IPS-20b (cell line): ENCODE results near the gene RGS14.

Experiments used
- H3K27ac ChIP-seq: one replicate; pipeline ENCODE4 v1.5.1; 2013; ENCODE audit warnings: low read length
- H3K27me3 ChIP-seq: 2 replicates; pipeline ENCODE4 v1.6.1; 2013; ENCODE audit warnings: mild to moderate bottlenecking, low read length, inconsistent platforms; ENCODE audit not compliant: insufficient read depth
- H3K36me3 ChIP-seq: 2 replicates; pipeline ENCODE4 v1.6.1; 2013; ENCODE audit warnings: low read depth, mild to moderate bottlenecking, inconsistent platforms, low read length, moderate library complexity; ENCODE audit not compliant: insufficient read depth
- H3K4me1 ChIP-seq: 2 replicates; pipeline ENCODE4 v1.6.1; 2013; ENCODE audit warnings: mild to moderate bottlenecking, control low read depth, inconsistent platforms, low read length, moderate library complexity; ENCODE audit not compliant: insufficient read depth
- H3K4me3 ChIP-seq: 2 replicates; pipeline ENCODE4 v1.5.1; 2013; ENCODE audit warnings: mild to moderate bottlenecking, low read length, inconsistent platforms
- H3K9ac ChIP-seq: 2 replicates; pipeline ENCODE4 v1.6.1; 2013; ENCODE audit warnings: low read depth, mild to moderate bottlenecking, inconsistent platforms, low read length, moderate library complexity
- H3K9me3 ChIP-seq: 2 replicates; pipeline ENCODE4 v1.6.1; 2013; ENCODE audit warnings: mild to moderate bottlenecking, low read depth, low read length, inconsistent platforms; ENCODE audit not compliant: insufficient read depth

RGS14 gene

GRCh38 chr5:177314376-177315342 lies 43.1 kb upstream of the RGS14 start:
- Histone ChIP-seq H3K9ac (no peak overlapping the region), H3K4me3 (no peak overlapping the region), H3K27me3 (no peaks in the 10 kb centered on the region; the same call in 1 of the 2 replicates), H3K9me3 (no peaks in the 10 kb centered on the region), H3K36me3 (no peaks in the 10 kb centered on the region), H3K27ac (no peak overlapping the region), H3K4me1 (peaks cover 9% of the 10 kb centered on the region; the same call in 1 of the 2 replicates)

DNA sequence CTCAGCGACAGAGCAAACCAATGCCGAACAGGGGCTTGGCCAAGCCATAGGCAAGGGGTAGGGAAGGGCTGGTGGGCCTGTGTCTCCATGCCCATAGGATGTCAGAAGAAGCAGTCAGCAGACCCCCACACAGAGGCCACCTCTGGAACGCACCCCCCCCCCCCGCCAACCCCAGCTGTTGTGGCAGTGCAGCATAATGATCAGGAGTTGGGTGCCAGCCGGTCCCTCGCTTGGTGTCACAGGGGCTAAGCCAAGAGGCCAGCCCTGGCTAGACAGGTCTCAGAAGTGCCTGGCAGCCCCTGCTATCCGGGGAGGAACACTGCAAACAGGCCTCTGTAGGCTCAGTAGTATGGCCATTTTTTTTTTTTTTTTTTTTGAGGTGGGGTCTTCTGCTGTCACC lies 42.3 kb upstream of the RGS14 start:
- no peaks in the 10 kb centered on the region; the same call in 1 of the 2 replicates for H3K27me3 ChIP-seq
- H3K9me3 ChIP-seq, result no peaks in the 10 kb centered on the region
- H3K4me1 ChIP-seq, result peaks cover 5% of the 10 kb centered on the region; the same call in 1 of the 2 replicates
- H3K9ac ChIP-seq, result no peak overlapping the region
- H3K36me3 ChIP-seq, result no peaks in the 10 kb centered on the region
- no peak overlapping the region for H3K27ac ChIP-seq
- no peak overlapping the region for H3K4me3 ChIP-seq

DNA sequence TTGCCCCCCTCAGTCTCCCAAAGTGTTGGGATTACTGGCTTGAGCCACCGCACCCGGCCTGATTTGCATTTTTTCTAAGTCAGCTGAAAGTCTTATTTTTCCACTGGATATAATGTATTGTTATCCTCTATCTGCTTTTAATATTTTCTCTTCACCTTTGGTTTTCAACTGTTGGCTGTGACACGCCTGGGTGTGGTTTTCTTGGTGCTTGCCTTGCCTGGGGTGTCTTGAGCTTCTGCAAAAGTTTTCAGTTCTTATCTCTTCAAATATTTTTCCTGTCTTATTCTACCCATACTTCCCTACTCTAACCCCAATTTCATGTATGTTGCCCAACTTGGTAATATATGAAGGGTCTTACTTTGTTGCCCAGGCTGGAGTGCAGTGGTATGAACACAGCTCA lies 41.7 kb upstream of the RGS14 start:
- Histone ChIP-seq H3K27ac (no peak overlapping the region), H3K4me1 (peaks cover under 1% of the 10 kb centered on the region; the same call in 1 of the 2 replicates), H3K4me3 (no peak overlapping the region)

GRCh38 chr5:177317959-177318377 lies 39.8 kb upstream of the RGS14 start:
- no peak overlapping the region for H3K4me3 ChIP-seq
- H3K4me1 ChIP-seq, result no peaks in the 10 kb centered on the region; the same call in 1 of the 2 replicates
- H3K27ac ChIP-seq, result no peak overlapping the region
- no peaks in the 10 kb centered on the region for H3K36me3 ChIP-seq
- no peak overlapping the region for H3K9ac ChIP-seq
- H3K27me3 ChIP-seq, result no peaks in the 10 kb centered on the region
- no peaks in the 10 kb centered on the region for H3K9me3 ChIP-seq

More for the DNA sequence above, 41.7 kb upstream of the RGS14 start:
- Histone ChIP-seq H3K9me3 (no peaks in the 10 kb centered on the region), H3K9ac (no peak overlapping the region), H3K27me3 (no peaks in the 10 kb centered on the region), H3K36me3 (no peaks in the 10 kb centered on the region)

DNA sequence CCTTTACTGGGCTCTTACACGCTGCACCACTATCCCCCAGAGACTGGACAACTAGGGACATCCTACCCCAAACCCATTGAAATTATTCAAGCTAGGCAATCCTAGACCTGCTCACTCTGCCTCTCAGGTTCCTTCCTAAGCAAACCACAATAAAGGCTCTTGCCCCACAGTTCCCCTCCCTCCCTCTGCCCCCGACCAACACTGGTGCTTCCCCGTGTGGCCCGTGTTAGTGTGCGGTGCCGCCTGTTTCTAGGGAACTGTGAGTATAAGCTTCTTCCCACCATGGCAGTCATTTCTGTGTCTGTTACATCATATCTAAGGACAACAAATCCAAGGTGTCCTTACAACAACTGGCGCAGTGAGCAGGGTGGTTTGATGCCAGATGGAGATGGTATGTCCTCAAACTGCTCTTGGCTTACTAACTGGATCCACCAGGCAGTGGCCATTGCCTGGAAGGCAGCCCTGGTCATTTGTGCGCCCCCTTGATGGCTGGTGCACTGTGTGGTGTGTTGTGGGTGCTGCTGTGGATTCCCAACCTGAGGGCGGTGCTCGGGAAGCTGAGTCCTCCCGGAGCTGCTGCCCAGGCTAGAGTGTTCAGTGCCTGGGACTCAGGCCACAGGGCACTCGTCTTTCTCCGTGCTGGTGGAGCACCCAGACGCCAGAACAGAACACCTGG lies 37.7 kb upstream of the RGS14 start:
- peaks cover 1% of the 10 kb centered on the region for H3K4me1 ChIP-seq
- H3K27ac ChIP-seq, result no peak overlapping the region
- no peak overlapping the region for H3K4me3 ChIP-seq
- no peaks in the 10 kb centered on the region for H3K27me3 ChIP-seq
- no peaks in the 10 kb centered on the region for H3K9me3 ChIP-seq
- no peaks in the 10 kb centered on the region for H3K36me3 ChIP-seq
- no peak overlapping the region for H3K9ac ChIP-seq

DNA sequence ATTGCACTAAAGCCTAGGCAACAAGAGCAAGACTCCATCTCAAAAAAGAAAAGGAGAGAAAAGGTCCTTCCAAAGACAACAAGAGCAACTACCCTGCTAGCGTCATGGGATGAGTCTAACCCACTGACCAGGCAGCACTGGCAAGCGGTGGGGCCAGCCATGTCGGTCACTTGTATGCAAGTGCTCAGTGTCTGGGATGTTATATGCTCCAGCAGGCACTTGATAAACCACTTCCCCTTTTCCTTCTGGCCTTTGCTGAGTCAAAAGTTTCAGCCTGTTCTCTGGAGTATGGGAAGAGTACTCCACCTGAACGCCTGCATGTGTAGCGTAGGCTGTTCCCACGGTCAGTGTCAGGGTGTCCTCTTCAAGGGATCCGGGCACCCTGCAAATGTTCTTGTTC lies 36.8 kb upstream of the RGS14 start:
- Histone ChIP-seq H3K27ac (no peak overlapping the region), H3K4me1 (peaks cover 9% of the 10 kb centered on the region), H3K36me3 (no peaks in the 10 kb centered on the region), H3K9ac (no peak overlapping the region), H3K4me3 (no peak overlapping the region), H3K9me3 (no peaks in the 10 kb centered on the region), H3K27me3 (no peaks in the 10 kb centered on the region)

GRCh38 chr5:177325868-177326381 lies 31.8 kb upstream of the RGS14 start:
- H3K4me3 ChIP-seq, result no peak overlapping the region; the same call in 1 of the 2 replicates
- H3K27ac ChIP-seq, result peak overlapping the region; percentile 78
- H3K36me3 ChIP-seq, result peaks cover 13% of the 10 kb centered on the region
- H3K27me3 ChIP-seq, result no peaks in the 10 kb centered on the region
- H3K4me1 ChIP-seq, result peaks cover 13% of the 10 kb centered on the region
- H3K9me3 ChIP-seq, result no peaks in the 10 kb centered on the region
- peak overlapping the region; percentile 39 for H3K9ac ChIP-seq

GRCh38 chr5:177327539-177328522 lies 29.9 kb upstream of the RGS14 start:
- peaks cover 13% of the 10 kb centered on the region for H3K4me1 ChIP-seq
- H3K9ac ChIP-seq, result no peak overlapping the region
- H3K4me3 ChIP-seq, result no peak overlapping the region
- peaks cover 27% of the 10 kb centered on the region for H3K36me3 ChIP-seq
- no peaks in the 10 kb centered on the region for H3K27me3 ChIP-seq
- H3K9me3 ChIP-seq, result no peaks in the 10 kb centered on the region
- no peak overlapping the region for H3K27ac ChIP-seq

DNA sequence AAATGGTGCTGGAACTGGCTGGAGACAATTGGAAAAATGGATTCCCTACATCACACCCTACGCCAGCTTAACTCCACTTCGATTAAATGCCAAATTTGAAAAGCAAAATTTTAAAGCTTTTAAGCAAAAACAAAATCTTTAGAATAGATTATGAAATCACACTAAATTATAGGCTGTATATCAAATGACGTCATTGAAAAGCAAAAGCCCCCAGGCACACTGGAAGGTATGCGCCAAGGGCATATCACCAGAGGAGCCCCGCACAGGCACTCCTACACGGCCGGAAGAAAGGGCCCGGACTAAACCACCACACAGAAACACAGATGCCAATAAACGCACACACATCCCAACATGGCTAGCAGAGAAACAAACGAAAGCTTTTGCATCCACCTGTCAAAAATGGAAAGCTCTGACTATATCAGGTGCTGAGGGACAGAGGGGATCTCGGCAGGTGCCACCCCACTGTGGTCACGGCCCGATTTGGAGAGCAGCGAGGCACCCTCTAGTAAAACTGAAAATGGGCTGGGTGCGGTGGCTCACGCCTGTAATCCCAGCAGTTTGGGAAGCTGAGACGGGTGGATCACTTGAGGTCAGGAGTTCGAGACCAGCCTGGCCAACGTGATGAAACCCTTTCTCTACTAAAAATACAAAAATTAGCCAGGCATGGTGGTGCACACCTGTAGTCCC lies 29.0 kb upstream of the RGS14 start:
- H3K9ac ChIP-seq, result no peak overlapping the region
- peaks cover 35% of the 10 kb centered on the region for H3K36me3 ChIP-seq
- no peaks in the 10 kb centered on the region for H3K9me3 ChIP-seq
- no peaks in the 10 kb centered on the region for H3K27me3 ChIP-seq
- H3K4me3 ChIP-seq, result no peak overlapping the region
- no peak overlapping the region for H3K27ac ChIP-seq
- peaks cover 13% of the 10 kb centered on the region for H3K4me1 ChIP-seq

GRCh38 chr5:177329883-177330282 lies 27.8 kb upstream of the RGS14 start:
- Histone ChIP-seq H3K4me1 (peaks cover 13% of the 10 kb centered on the region), H3K9ac (no peak overlapping the region), H3K36me3 (peaks cover 47% of the 10 kb centered on the region), H3K27me3 (no peaks in the 10 kb centered on the region), H3K9me3 (no peaks in the 10 kb centered on the region), H3K4me3 (no peak overlapping the region), H3K27ac (no peak overlapping the region)
